Suprapubic skin (tissue), 4 donors: ENCODE data around the gene IAH1.

Source experiments
- POLR2A ChIP-seq, 2 donors: fragments of 450-650 bp; IDR thresholded peaks; one replicate each; pipeline ENCODE4 v1.6.1; 2017; ENCODE audit warnings: antibody characterized with exemption in 2 of 2, mild to moderate bottlenecking in 2 of 2, moderate library complexity in 2 of 2
- POLR2AphosphoS5 ChIP-seq, 3 donors: sonication (generic); formaldehyde crosslinking; IDR thresholded peaks; one replicate each; pipeline ENCODE4 v1.6.1; 2017; ENCODE audit warnings: antibody characterized with exemption in 3 of 3
- TF ChIP-seq, protein P1 (sequence below), 2 donors: fragments of 200-600 bp in 1 of 2; fragments of 450-650 bp in 1 of 2; sonication (generic) in 1 of 2; IDR thresholded peaks; one replicate each; pipeline ENCODE4 v1.5.1; 2016 to 2019; ENCODE audit warnings: antibody characterized with exemption in 2 of 2, mild to moderate bottlenecking in 1 of 2, moderate library complexity in 1 of 2

DNA sequence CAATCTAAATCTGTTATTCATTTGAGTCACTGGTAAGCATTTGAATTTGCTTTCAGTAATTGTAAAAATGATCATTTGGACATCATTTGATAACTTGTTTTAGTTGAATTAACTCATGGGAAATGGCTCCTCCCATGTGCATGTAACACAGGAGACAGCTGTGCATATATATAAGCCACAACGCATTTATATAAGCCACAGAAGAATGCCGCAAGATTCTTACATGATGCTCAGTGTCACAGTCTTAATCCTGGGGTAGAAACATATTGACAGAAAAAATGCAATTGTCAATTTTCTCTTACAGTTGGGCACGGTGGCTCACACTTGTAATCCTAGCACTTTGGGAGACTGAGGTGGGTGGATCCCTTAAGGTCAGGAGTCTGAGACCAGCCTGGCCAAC is 13.3 kb upstream of the IAH1 start:
- TF ChIP-seq, protein P1, sequence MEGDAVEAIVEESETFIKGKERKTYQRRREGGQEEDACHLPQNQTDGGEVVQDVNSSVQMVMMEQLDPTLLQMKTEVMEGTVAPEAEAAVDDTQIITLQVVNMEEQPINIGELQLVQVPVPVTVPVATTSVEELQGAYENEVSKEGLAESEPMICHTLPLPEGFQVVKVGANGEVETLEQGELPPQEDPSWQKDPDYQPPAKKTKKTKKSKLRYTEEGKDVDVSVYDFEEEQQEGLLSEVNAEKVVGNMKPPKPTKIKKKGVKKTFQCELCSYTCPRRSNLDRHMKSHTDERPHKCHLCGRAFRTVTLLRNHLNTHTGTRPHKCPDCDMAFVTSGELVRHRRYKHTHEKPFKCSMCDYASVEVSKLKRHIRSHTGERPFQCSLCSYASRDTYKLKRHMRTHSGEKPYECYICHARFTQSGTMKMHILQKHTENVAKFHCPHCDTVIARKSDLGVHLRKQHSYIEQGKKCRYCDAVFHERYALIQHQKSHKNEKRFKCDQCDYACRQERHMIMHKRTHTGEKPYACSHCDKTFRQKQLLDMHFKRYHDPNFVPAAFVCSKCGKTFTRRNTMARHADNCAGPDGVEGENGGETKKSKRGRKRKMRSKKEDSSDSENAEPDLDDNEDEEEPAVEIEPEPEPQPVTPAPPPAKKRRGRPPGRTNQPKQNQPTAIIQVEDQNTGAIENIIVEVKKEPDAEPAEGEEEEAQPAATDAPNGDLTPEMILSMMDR (IDR thresholded peaks at IDR 0.05): no peak
- TF ChIP-seq POLR2A (IDR thresholded peaks at IDR 0.05): no peak
- TF ChIP-seq POLR2AphosphoS5 (IDR thresholded peaks at IDR 0.05): no peak
